Ovary (tissue), 3 donors: ENCODE results near the gene COX19.

Experiments used
- CTCF ChIP-seq, 3 donors: fragments of 450-650 bp in 2 of 3; fragments of 200-600 bp in 1 of 3; IDR thresholded peaks; one replicate each; pipeline versions ENCODE4 v1.5.1 to v1.8.0; 2016 to 2022; ENCODE audit warnings: antibody characterized with exemption in 3 of 3, mild to moderate bottlenecking in 1 of 3
- EP300 ChIP-seq: sonication (generic); formaldehyde crosslinking; IDR thresholded peaks from one replicate; pipeline ENCODE4 v1.6.1; 2017; ENCODE audit warnings: antibody characterized with exemption
- donor health status: DM: no; HTN: no; CAD: no.

- TF ChIP-seq CTCF (IDR thresholded peaks at IDR 0.05) (no peak), EP300 (no peak)
These were observed 27.7 kb downstream of the COX19 start for GRCh38 chr7:947391-948210.
